Measurements from ENCODE around the gene PLCD1.
"Not testable (repeated sequence)": the region's sequence is repeated elsewhere in the genome, so short reads cannot be mapped to it uniquely, and the experiment has no call there.

GRCh38 chr3:38053286-38053685 lies 23.8 kb upstream of the PLCD1 start:
- TF ChIP-seq CTCF, POLR2A (IDR thresholded peaks at IDR 0.05): not testable (repeated sequence)
